ENCODE results near the gene NMNAT2.

NMNAT2 gene

GRCh38 chr1:183306317-183307042 lies 111.7 kb downstream of the NMNAT2 start:
- no peak for DNase-seq
- no peaks in the 10 kb centered on the region for H3K9me3 ChIP-seq (ENCODE audit: control insufficient read depth, low read length)
- H3K36me3 ChIP-seq (ENCODE audit: control insufficient read depth, insufficient read depth, low read length): no peaks in the 10 kb centered on the region
- H3K4me3 ChIP-seq (ENCODE audit: insufficient read depth, low read depth, low read length, poor library complexity, severe bottlenecking): no peak overlapping the region
- no peak overlapping the region for H3K27ac ChIP-seq (ENCODE audit: insufficient read depth, low read length, poor library complexity, severe bottlenecking)
- no peaks in the 10 kb centered on the region for H3K4me1 ChIP-seq (ENCODE audit: control insufficient read depth, insufficient read depth, low read length, poor library complexity, severe bottlenecking)
- no peaks in the 10 kb centered on the region for H3K27me3 ChIP-seq (replicated peaks; ENCODE audit: control insufficient read depth, insufficient read depth, low read length, poor library complexity, severe bottlenecking)

DNA sequence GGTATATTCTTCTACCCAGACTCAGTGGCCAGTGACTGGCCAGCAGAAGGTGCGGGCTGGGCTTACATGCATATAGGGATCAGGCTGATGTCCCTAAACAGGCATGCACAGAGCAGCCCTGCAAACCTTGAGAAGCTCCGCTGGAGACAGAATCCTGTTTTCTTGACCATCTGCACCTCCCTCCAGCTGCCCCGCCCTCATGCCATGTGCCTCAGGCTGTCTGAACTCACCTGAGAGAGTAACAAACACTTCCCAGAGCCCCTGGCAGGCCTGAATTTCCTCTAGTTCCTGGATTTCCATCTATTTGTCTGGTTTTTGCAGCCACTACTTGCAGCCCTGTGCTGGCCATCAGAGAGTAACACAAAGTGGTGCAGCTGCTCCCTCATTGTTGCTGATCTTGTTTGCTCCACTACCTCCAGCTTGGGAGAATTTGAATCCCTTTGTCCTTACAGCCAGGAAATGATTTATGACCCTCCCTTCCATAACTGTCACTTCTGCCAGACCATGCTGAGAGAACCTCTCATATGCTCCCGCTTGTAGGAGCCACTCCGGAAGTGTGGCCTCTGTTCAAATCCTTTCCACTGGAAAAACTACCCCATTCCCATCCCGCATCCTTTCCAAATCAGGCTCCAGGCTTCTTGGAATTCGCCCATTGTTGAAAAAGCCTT lies 113.6 kb downstream of the NMNAT2 start:
- no peak overlapping the region for H3K27ac ChIP-seq (ENCODE audit: insufficient read depth, low read length, poor library complexity, severe bottlenecking)
- H3K27me3 ChIP-seq (replicated peaks; ENCODE audit: control insufficient read depth, insufficient read depth, low read length, poor library complexity, severe bottlenecking): no peaks in the 10 kb centered on the region
- no peaks in the 10 kb centered on the region for H3K36me3 ChIP-seq (ENCODE audit: control insufficient read depth, insufficient read depth, low read length)
- no peaks in the 10 kb centered on the region for H3K4me1 ChIP-seq (ENCODE audit: control insufficient read depth, insufficient read depth, low read length, poor library complexity, severe bottlenecking)
- H3K9me3 ChIP-seq (ENCODE audit: control insufficient read depth, low read length): no peaks in the 10 kb centered on the region
- no peak for DNase-seq
- H3K4me3 ChIP-seq (ENCODE audit: insufficient read depth, low read depth, low read length, poor library complexity, severe bottlenecking): no peak overlapping the region

- DNase-seq: no peak
- no peak overlapping the region for H3K4me3 ChIP-seq (ENCODE audit: insufficient read depth, low read depth, low read length, poor library complexity, severe bottlenecking)
- H3K36me3 ChIP-seq (ENCODE audit: control insufficient read depth, insufficient read depth, low read length): no peaks in the 10 kb centered on the region
- H3K27me3 ChIP-seq (replicated peaks; ENCODE audit: control insufficient read depth, insufficient read depth, low read length, poor library complexity, severe bottlenecking): no peaks in the 10 kb centered on the region
- no peak overlapping the region for H3K27ac ChIP-seq (ENCODE audit: insufficient read depth, low read length, poor library complexity, severe bottlenecking)
- no peaks in the 10 kb centered on the region for H3K9me3 ChIP-seq (ENCODE audit: control insufficient read depth, low read length)
- H3K4me1 ChIP-seq (ENCODE audit: control insufficient read depth, insufficient read depth, low read length, poor library complexity, severe bottlenecking): no peaks in the 10 kb centered on the region
Observed at GRCh38 chr1:183303901-183304300, 114.3 kb downstream of the NMNAT2 start.

DNA sequence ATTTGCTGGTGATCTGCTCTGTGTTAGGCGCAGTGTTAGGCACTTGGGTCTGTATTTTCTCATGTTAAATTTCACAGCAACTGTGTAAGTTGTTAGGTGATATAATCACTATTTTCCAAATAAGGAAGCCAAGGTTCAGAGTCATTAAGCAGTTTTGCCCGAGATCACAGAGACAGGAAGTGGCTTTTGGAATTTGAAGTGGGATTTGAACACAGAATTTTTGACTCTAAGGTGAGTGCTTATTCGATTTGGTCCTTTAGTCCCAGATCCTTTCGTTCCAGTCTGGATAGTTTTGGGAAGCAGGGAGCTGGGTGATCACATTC lies 114.9 kb downstream of the NMNAT2 start:
- Histone ChIP-seq H3K9me3 (ENCODE audit: control insufficient read depth, low read length) (no peaks in the 10 kb centered on the region), H3K36me3 (ENCODE audit: control insufficient read depth, insufficient read depth, low read length) (no peaks in the 10 kb centered on the region), H3K4me3 (ENCODE audit: insufficient read depth, low read depth, low read length, poor library complexity, severe bottlenecking) (no peak overlapping the region), H3K27me3 (replicated peaks; ENCODE audit: control insufficient read depth, insufficient read depth, low read length, poor library complexity, severe bottlenecking) (no peaks in the 10 kb centered on the region), H3K27ac (ENCODE audit: insufficient read depth, low read length, poor library complexity, severe bottlenecking) (no peak overlapping the region), H3K4me1 (ENCODE audit: control insufficient read depth, insufficient read depth, low read length, poor library complexity, severe bottlenecking) (no peaks in the 10 kb centered on the region)
- DNase-seq: no peak

DNA sequence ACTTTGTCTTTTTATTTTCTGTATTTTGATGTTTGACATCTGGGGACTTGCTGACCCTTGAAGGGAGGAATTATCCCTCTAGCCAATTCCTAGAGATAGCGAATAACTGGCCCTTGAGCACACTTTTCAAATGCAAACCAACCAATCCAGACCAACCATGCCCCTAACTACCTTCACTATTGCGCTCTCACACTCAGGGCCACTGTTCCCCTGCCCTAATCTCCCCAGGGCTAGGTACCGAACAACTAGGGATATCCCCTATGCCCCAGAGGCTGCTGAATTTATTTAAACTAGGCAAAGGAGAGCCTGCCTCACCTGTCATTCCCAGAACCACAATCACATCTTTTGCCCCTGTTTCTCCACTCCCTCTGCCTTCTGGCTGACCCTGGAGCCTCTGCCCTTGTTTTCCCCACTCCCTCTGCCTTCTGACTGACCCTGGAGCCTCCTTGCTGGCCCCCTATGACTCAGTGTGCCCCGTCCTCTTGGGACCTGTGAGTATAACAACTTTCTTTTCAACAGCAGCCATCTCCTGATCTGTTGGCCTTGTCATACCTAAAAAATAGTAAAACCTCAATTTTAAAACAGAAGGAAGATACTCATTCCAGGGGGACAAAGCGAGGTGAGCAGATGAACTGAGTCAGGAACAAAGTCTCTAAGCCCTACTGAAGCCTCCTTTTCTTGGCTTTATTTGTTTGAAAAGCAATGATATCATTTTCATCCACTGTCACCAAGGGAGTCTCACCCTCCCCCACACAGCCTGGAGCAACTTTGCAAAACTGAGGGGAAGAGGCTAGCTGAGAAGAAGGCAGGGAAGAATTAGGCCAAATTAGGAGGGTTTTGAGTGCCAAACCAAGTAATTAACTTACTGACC lies 115.5 kb downstream of the NMNAT2 start:
- no peaks in the 10 kb centered on the region for H3K9me3 ChIP-seq (ENCODE audit: control insufficient read depth, low read length)
- H3K27me3 ChIP-seq (replicated peaks; ENCODE audit: control insufficient read depth, insufficient read depth, low read length, poor library complexity, severe bottlenecking): no peaks in the 10 kb centered on the region
- no peak overlapping the region for H3K27ac ChIP-seq (ENCODE audit: insufficient read depth, low read length, poor library complexity, severe bottlenecking)
- DNase-seq: no peak
- H3K36me3 ChIP-seq (ENCODE audit: control insufficient read depth, insufficient read depth, low read length): no peaks in the 10 kb centered on the region
- H3K4me1 ChIP-seq (ENCODE audit: control insufficient read depth, insufficient read depth, low read length, poor library complexity, severe bottlenecking): no peaks in the 10 kb centered on the region
- H3K4me3 ChIP-seq (ENCODE audit: insufficient read depth, low read depth, low read length, poor library complexity, severe bottlenecking): no peak overlapping the region

DNA sequence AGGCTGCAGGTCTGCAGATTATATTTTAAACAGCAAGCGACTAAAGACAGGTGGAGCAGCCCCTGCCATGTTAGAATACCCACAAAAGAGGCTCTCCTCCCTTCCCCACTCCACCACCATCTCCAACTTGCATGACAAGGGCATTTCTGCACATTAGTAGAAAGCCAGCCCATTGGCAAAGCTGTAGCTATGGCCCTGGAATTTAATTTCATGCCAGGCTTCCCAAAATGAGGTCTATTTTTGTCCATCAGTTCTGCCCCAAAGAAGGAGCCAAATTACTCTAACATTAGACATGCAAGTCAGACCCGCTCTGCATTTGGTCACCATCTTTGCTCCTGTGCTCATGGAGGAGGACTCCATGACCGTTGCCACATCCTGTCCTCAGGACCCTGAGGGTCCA lies 116.9 kb downstream of the NMNAT2 start:
- no peaks in the 10 kb centered on the region for H3K4me1 ChIP-seq (ENCODE audit: control insufficient read depth, insufficient read depth, low read length, poor library complexity, severe bottlenecking)
- no peak overlapping the region for H3K27ac ChIP-seq (ENCODE audit: insufficient read depth, low read length, poor library complexity, severe bottlenecking)
- no peaks in the 10 kb centered on the region for H3K36me3 ChIP-seq (ENCODE audit: control insufficient read depth, insufficient read depth, low read length)
- DNase-seq: no peak
- H3K9me3 ChIP-seq (ENCODE audit: control insufficient read depth, low read length): no peaks in the 10 kb centered on the region
- H3K27me3 ChIP-seq (replicated peaks; ENCODE audit: control insufficient read depth, insufficient read depth, low read length, poor library complexity, severe bottlenecking): no peaks in the 10 kb centered on the region
- H3K4me3 ChIP-seq (ENCODE audit: insufficient read depth, low read depth, low read length, poor library complexity, severe bottlenecking): no peak overlapping the region

DNA sequence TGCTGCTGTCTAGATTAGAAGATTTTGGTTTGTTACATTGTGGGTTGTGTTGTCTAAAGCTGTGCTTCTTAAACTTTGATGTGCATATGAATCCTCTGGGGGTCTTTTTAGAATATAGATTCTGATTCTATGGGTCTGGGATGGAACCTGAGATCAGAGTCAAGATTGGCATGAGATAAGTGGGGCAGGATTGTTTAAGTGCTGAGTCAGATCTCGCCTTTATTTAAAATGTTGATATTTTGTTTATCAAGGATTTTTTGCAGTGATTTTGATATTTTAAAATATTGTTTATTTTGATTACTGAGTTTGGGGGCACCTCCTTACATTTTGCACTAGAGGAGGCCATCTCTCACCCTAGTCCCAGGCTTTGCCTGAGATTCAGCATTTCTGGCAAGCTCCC lies 117.4 kb downstream of the NMNAT2 start:
- no peak overlapping the region for H3K27ac ChIP-seq (ENCODE audit: insufficient read depth, low read length, poor library complexity, severe bottlenecking)
- H3K4me3 ChIP-seq (ENCODE audit: insufficient read depth, low read depth, low read length, poor library complexity, severe bottlenecking): no peak overlapping the region
- no peaks in the 10 kb centered on the region for H3K4me1 ChIP-seq (ENCODE audit: control insufficient read depth, insufficient read depth, low read length, poor library complexity, severe bottlenecking)
- DNase-seq: no peak
- no peaks in the 10 kb centered on the region for H3K27me3 ChIP-seq (replicated peaks; ENCODE audit: control insufficient read depth, insufficient read depth, low read length, poor library complexity, severe bottlenecking)
- no peaks in the 10 kb centered on the region for H3K36me3 ChIP-seq (ENCODE audit: control insufficient read depth, insufficient read depth, low read length)
- no peaks in the 10 kb centered on the region for H3K9me3 ChIP-seq (ENCODE audit: control insufficient read depth, low read length)

DNA sequence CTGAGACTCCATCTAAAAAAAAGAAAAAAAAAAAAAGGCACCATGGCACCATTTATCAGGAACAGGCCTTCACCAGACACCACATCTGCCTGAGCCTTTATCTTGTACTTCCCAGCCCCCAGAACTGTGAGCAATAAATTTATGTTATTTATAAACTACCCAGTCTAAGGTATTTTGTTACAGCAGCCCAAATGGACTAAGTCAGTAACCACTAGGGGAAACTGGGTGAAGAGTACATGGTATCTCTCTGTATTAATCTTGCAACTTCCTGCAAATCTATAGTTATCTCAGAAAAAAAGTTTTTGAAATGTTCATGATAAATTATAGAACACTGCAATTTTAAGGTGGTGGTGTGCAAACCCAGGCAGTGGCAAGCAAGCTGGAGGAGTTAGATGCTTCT lies 117.8 kb downstream of the NMNAT2 start:
- H3K27ac ChIP-seq (ENCODE audit: insufficient read depth, low read length, poor library complexity, severe bottlenecking): no peak overlapping the region
- H3K36me3 ChIP-seq (ENCODE audit: control insufficient read depth, insufficient read depth, low read length): no peaks in the 10 kb centered on the region
- no peak overlapping the region for H3K4me3 ChIP-seq (ENCODE audit: insufficient read depth, low read depth, low read length, poor library complexity, severe bottlenecking)
- no peaks in the 10 kb centered on the region for H3K4me1 ChIP-seq (ENCODE audit: control insufficient read depth, insufficient read depth, low read length, poor library complexity, severe bottlenecking)
- H3K9me3 ChIP-seq (ENCODE audit: control insufficient read depth, low read length): no peaks in the 10 kb centered on the region
- H3K27me3 ChIP-seq (replicated peaks; ENCODE audit: control insufficient read depth, insufficient read depth, low read length, poor library complexity, severe bottlenecking): no peaks in the 10 kb centered on the region
- DNase-seq: no peak

GRCh38 chr1:183296782-183297181 lies 121.4 kb downstream of the NMNAT2 start:
- Histone ChIP-seq H3K27ac (ENCODE audit: insufficient read depth, low read length, poor library complexity, severe bottlenecking) (no peak overlapping the region), H3K27me3 (replicated peaks; ENCODE audit: control insufficient read depth, insufficient read depth, low read length, poor library complexity, severe bottlenecking) (no peaks in the 10 kb centered on the region), H3K4me3 (ENCODE audit: insufficient read depth, low read depth, low read length, poor library complexity, severe bottlenecking) (no peak overlapping the region), H3K4me1 (ENCODE audit: control insufficient read depth, insufficient read depth, low read length, poor library complexity, severe bottlenecking) (no peaks in the 10 kb centered on the region), H3K36me3 (ENCODE audit: control insufficient read depth, insufficient read depth, low read length) (no peaks in the 10 kb centered on the region), H3K9me3 (ENCODE audit: control insufficient read depth, low read length) (no peaks in the 10 kb centered on the region)
- DNase-seq: no peak

DNA sequence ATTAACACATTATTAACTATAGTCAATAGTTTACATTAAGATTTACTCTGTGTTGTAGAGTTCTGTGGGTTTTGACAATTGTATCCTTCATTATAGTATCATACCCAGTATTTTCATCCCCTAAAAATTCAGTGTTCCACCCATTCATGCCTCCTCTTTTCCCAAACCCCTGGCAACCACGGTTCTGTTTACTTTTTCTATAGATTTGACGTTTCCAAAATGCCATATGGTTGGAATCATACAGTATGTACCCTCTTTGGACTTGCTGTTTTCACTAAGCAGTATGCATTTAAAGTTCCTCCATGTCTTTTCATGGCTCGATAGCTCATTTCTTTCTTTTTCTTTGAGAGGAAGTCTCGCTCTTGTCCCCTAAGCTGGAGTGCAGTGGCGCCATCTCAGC lies 122.7 kb downstream of the NMNAT2 start:
- no peaks in the 10 kb centered on the region for H3K27me3 ChIP-seq (replicated peaks; ENCODE audit: control insufficient read depth, insufficient read depth, low read length, poor library complexity, severe bottlenecking)

More for the DNA sequence above, 122.7 kb downstream of the NMNAT2 start:
- Histone ChIP-seq H3K4me3 (ENCODE audit: insufficient read depth, low read depth, low read length, poor library complexity, severe bottlenecking) (no peak overlapping the region), H3K36me3 (ENCODE audit: control insufficient read depth, insufficient read depth, low read length) (no peaks in the 10 kb centered on the region), H3K4me1 (ENCODE audit: control insufficient read depth, insufficient read depth, low read length, poor library complexity, severe bottlenecking) (no peaks in the 10 kb centered on the region), H3K27ac (ENCODE audit: insufficient read depth, low read length, poor library complexity, severe bottlenecking) (no peak overlapping the region), H3K9me3 (ENCODE audit: control insufficient read depth, low read length) (no peaks in the 10 kb centered on the region)
- no peak for DNase-seq

All from effector memory CD4-positive, alpha-beta T cell (primary cell).